ENCODE measurements around the gene ZNF681. TPM values are rescaled to one million over a fixed set of nuclear protein-coding genes. Genes with fewer than 3 reads are reported as not detected.

Gene ZNF681
- total RNA-seq, 1 donor from 2014 or later, result 8.1 TPM

DNA sequence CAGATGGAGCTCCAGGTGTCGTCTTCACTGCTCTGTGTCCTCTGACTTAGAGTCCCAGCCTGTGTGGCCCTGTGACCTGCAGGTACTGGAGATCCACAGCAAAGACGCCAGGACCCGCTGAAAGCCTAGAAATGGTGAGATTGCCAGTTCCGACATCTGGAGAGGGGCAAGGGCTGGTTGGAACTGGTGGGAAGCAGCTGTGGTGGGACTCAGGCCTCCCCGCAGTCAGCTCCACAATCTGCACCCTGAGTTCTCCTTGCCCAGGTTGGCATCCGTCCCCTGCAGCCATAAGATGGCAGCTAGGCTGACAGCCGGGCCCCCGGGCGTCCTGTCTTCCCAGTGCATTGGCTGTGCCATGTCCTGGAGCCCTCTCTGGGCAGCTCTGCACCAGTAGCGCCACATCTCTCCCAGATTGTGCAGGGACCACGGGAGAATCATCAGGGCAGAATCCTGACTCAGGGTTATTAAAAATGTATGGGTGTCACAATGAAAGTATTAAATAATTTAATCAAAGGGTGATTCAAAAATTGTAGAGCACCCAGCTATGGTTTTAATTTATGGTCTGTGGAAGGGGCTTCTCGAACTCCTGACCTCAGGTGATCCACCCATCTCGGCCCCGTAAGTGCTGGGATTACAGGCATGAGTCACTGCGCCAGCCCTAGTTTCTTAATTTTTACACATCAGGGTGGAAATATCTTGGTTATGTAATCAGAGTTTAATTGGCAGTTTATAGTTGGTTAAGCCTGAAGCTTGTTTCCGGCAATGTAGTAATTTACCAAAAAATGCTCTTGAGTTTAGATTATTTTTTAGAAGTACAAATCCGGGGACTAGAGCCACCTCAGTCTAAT lies 32.2 kb upstream of the ZNF681 start:
- H3K4me1 Mint-ChIP-seq (ENCODE audit: low read depth, unreplicated experiment), result no peaks in the 10 kb centered on the region
- H3K27me3 Mint-ChIP-seq (ENCODE audit: unreplicated experiment), result no peaks in the 10 kb centered on the region
- peaks cover 6% of the 10 kb centered on the region for H3K9me3 Mint-ChIP-seq (ENCODE audit: unreplicated experiment)
- no peak overlapping the region for H3K4me3 Mint-ChIP-seq (ENCODE audit: unreplicated experiment)
- H3K27ac Mint-ChIP-seq (ENCODE audit: unreplicated experiment), result no peak overlapping the region
- DNase-seq, result no peak
- H3K36me3 Mint-ChIP-seq (ENCODE audit: unreplicated experiment), result peaks cover under 1% of the 10 kb centered on the region
- TF ChIP-seq, protein P1, sequence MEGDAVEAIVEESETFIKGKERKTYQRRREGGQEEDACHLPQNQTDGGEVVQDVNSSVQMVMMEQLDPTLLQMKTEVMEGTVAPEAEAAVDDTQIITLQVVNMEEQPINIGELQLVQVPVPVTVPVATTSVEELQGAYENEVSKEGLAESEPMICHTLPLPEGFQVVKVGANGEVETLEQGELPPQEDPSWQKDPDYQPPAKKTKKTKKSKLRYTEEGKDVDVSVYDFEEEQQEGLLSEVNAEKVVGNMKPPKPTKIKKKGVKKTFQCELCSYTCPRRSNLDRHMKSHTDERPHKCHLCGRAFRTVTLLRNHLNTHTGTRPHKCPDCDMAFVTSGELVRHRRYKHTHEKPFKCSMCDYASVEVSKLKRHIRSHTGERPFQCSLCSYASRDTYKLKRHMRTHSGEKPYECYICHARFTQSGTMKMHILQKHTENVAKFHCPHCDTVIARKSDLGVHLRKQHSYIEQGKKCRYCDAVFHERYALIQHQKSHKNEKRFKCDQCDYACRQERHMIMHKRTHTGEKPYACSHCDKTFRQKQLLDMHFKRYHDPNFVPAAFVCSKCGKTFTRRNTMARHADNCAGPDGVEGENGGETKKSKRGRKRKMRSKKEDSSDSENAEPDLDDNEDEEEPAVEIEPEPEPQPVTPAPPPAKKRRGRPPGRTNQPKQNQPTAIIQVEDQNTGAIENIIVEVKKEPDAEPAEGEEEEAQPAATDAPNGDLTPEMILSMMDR (IDR thresholded peaks at IDR 0.05; ENCODE audit: partially characterized antibody, unreplicated experiment), result no peak

DNA sequence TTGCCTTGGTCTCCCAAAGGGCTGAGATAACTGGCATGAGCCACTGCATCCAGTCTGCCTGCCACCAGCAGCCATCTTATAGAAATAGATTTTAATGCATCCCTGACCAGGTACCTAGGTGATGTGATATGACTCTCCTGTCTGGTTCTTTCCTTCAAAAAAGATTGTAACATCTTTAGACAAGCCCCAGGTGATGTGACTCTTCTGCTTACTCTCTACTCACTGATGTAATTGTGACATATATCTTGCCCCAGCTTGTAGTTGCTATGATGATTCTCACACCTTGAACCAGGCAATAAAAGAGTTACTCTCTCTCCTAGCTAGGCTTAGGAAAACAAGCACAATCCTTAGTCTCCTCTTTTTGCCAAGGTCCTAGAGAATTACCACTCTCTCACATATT lies 30.6 kb upstream of the ZNF681 start:
- Mint-ChIP-seq H3K36me3 (ENCODE audit: unreplicated experiment) (no peaks in the 10 kb centered on the region), H3K9me3 (ENCODE audit: unreplicated experiment) (peaks cover under 1% of the 10 kb centered on the region), H3K4me3 (ENCODE audit: unreplicated experiment) (no peak overlapping the region), H3K27me3 (ENCODE audit: unreplicated experiment) (no peaks in the 10 kb centered on the region), H3K4me1 (ENCODE audit: low read depth, unreplicated experiment) (no peaks in the 10 kb centered on the region), H3K27ac (ENCODE audit: unreplicated experiment) (no peak overlapping the region)
- TF ChIP-seq, protein P1 (IDR thresholded peaks at IDR 0.05; ENCODE audit: partially characterized antibody, unreplicated experiment), result no peak
- DNase-seq, result no peak

GRCh38 chr19:23788411-23788810 lies 29.7 kb upstream of the ZNF681 start:
- no peak for DNase-seq
- Mint-ChIP-seq H3K4me3 (ENCODE audit: unreplicated experiment) (no peak overlapping the region), H3K27ac (ENCODE audit: unreplicated experiment) (no peak overlapping the region), H3K36me3 (ENCODE audit: unreplicated experiment) (peaks cover 5% of the 10 kb centered on the region), H3K27me3 (ENCODE audit: unreplicated experiment) (no peaks in the 10 kb centered on the region), H3K4me1 (ENCODE audit: low read depth, unreplicated experiment) (no peaks in the 10 kb centered on the region), H3K9me3 (ENCODE audit: unreplicated experiment) (no peaks in the 10 kb centered on the region)
- TF ChIP-seq, protein P1 (IDR thresholded peaks at IDR 0.05; ENCODE audit: partially characterized antibody, unreplicated experiment), result no peak

GRCh38 chr19:23787106-23787505 lies 28.4 kb upstream of the ZNF681 start:
- TF ChIP-seq, protein P1 (IDR thresholded peaks at IDR 0.05; ENCODE audit: partially characterized antibody, unreplicated experiment), result no peak
- no peaks in the 10 kb centered on the region for H3K27me3 Mint-ChIP-seq (ENCODE audit: unreplicated experiment)
- no peak for DNase-seq

DNA sequence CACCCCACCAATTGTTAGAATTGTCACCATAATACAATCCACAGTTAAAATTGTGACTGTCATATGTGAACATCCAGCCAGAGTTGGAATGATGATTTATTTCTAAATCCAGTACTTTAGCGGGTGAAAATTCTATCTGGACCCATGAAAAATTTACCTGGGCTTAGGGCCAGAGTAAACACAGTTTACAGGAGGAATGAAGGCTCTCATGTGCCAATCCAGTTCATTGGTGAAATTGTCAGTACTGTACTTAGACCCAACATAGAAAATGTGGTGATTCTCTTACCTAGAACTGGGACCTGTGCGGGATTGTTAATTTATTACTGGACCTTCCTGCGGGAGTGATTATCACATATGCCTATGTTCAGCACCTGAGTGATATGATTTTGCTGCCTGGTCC lies 27.3 kb upstream of the ZNF681 start:
- H3K4me3 Mint-ChIP-seq (ENCODE audit: unreplicated experiment), result no peak overlapping the region
- no peaks in the 10 kb centered on the region for H3K27me3 Mint-ChIP-seq (ENCODE audit: unreplicated experiment)
- TF ChIP-seq, protein P1 (IDR thresholded peaks at IDR 0.05; ENCODE audit: partially characterized antibody, unreplicated experiment), result no peak
- H3K9me3 Mint-ChIP-seq (ENCODE audit: unreplicated experiment), result no peaks in the 10 kb centered on the region
- DNase-seq, result no peak
- H3K27ac Mint-ChIP-seq (ENCODE audit: unreplicated experiment), result no peak overlapping the region
- peaks cover 19% of the 10 kb centered on the region for H3K36me3 Mint-ChIP-seq (ENCODE audit: unreplicated experiment)
- H3K4me1 Mint-ChIP-seq (ENCODE audit: low read depth, unreplicated experiment), result no peaks in the 10 kb centered on the region

More at GRCh38 chr19:23787106-23787505, 28.4 kb upstream of the ZNF681 start:
- no peaks in the 10 kb centered on the region for H3K9me3 Mint-ChIP-seq (ENCODE audit: unreplicated experiment)
- no peak overlapping the region for H3K27ac Mint-ChIP-seq (ENCODE audit: unreplicated experiment)
- no peaks in the 10 kb centered on the region for H3K4me1 Mint-ChIP-seq (ENCODE audit: low read depth, unreplicated experiment)
- H3K36me3 Mint-ChIP-seq (ENCODE audit: unreplicated experiment), result peaks cover 15% of the 10 kb centered on the region
- H3K4me3 Mint-ChIP-seq (ENCODE audit: unreplicated experiment), result no peak overlapping the region

Data from glutamatergic neuron (in vitro differentiated cells).